GM10266 (cell line): ENCODE results near the gene ADAM8.

Experiments
- DNase-seq: peaks from one replicate; pipeline ENCODE4 v3.0.0; 2012; ENCODE audit errors: extremely low spot score
- TF ChIP-seq, protein P1 (sequence below): IDR thresholded peaks from 2 replicates; pipeline ENCODE4 v1.5.1; 2012; ENCODE audit warnings: mild to moderate bottlenecking, low read depth; ENCODE audit not compliant: control insufficient read depth, insufficient read depth; ENCODE audit errors: missing control alignments

The ADAM8 gene

DNA sequence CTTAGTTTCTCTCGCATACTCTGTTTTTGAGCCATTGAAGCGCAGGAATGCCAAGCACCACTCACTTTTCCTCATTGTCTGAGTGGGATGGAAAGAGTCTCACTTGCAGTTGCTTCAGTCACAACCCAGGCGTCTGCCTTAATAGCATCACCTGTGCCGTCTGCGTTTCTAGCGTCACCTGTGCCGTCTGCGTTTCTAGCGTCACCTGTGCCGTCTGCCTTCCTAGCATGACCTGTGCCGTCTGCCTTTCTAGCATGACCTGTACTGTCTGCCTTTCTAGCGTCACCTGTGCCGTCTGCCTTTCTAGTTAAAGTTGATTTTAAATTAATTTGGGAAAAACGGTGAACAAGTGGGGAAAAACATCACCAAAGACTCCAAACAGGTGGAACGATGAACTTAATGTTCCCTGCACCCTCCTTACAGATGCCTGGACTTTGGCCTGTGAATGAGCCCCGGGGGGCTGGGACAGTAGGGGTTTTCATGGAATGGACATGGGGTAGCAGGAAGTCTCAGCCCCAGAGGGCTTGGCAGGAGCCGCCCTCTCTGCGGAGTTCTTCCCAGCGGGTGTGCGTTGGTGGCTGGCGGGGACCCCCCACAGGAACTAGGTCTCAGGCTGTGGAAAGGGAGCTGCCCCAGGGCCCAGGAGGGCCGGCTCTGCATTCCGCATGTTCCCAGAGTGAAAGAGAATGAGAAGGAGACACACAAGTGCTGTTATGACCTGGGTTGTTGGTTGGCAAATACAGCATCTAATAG, 35.5 kb upstream of the ADAM8 start:
- no peak for DNase-seq
- TF ChIP-seq, protein P1, sequence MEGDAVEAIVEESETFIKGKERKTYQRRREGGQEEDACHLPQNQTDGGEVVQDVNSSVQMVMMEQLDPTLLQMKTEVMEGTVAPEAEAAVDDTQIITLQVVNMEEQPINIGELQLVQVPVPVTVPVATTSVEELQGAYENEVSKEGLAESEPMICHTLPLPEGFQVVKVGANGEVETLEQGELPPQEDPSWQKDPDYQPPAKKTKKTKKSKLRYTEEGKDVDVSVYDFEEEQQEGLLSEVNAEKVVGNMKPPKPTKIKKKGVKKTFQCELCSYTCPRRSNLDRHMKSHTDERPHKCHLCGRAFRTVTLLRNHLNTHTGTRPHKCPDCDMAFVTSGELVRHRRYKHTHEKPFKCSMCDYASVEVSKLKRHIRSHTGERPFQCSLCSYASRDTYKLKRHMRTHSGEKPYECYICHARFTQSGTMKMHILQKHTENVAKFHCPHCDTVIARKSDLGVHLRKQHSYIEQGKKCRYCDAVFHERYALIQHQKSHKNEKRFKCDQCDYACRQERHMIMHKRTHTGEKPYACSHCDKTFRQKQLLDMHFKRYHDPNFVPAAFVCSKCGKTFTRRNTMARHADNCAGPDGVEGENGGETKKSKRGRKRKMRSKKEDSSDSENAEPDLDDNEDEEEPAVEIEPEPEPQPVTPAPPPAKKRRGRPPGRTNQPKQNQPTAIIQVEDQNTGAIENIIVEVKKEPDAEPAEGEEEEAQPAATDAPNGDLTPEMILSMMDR: no peak

DNA sequence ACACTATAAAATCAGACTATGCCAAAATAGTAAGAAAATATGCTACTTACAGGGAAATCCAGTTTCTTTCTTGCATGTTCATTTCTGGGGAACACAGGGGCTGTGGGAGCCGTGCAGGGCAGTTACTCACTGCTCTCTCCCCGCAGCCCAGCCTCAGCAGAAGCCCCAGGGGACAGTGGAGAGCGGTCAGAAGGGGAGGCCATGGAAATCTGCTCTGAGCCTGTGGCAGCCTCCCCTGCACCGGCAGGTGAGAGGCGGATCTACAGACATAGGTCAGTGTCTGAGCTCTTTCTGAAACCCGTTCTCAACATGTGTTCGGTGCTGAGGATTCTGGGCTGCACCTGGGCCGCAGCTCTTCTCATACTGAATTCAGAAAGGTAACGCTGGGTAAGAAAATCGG, 34.9 kb upstream of the ADAM8 start:
- no peak for DNase-seq
- TF ChIP-seq, protein P1: no peak

DNA sequence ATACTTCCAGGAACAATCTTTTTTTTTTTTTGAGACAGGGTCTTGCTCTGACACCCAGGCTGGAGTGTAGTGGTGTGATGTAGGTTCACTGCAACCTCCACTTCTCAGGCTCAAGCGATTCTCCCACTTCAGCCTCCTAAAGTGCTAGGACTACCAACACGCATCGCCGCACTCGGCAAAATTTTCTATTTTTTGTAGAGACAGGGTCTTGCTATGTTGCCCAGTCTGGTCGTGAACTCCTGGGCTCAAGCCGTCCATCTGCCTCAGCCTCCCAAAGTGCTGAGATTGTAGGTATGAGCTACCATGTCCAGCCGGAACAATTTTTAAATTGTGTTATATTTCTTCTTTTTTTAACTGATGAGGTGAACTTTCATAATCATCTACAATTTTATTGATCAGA, 34.1 kb upstream of the ADAM8 start:
- DNase-seq: no peak
- TF ChIP-seq, protein P1: no peak

DNA sequence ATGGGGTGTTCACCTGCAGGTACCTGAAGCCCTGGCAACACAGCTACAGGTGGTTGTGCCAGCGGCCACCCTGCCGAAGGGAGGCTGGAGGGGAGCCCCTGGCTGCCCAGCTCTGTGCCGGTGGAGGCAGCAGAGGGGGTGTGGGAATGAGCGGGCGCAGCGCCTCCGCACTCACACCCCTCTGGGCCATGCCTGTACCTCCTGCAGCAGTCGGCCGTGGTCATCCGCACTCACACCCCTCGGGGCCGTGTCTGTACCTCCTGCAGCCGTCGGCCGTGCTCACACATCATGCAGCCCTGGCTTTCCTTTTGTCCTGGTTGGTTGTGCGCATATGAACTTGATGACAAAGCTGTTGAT, 33.7 kb upstream of the ADAM8 start:
- no peak for DNase-seq
- TF ChIP-seq, protein P1: no peak

DNA sequence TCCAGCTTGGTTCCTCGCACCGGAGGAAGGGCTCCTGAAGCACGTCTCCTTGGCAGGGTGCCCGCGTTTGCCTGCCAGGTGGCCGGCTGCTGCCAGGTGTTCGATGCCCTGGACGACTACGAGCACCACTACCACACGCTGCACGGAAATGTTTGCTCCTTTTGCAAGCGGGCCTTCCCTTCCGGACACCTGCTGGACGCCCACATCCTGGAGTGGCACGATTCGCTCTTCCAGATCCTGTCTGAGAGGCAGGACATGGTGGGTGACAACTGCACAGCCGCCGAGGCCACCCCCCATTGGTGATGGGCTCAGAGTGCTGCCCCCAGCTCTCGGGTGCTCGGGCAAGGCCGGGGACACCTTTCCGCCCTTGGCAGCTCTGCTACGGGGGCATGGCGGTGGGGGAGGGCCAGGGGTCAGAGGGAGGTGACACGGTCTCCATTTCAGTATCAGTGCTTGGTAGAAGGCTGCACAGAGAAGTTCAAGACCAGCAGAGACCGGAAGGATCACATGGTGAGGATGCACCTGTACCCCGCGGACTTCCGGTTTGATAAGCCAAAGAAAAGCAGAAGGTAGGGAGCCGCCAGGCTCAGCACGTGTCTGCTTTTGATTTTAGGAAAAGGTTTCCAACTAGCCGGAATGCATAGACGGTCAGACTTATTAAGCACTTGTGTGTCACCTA, 33.2 kb upstream of the ADAM8 start:
- TF ChIP-seq, protein P1: no peak
- DNase-seq: no peak

DNA sequence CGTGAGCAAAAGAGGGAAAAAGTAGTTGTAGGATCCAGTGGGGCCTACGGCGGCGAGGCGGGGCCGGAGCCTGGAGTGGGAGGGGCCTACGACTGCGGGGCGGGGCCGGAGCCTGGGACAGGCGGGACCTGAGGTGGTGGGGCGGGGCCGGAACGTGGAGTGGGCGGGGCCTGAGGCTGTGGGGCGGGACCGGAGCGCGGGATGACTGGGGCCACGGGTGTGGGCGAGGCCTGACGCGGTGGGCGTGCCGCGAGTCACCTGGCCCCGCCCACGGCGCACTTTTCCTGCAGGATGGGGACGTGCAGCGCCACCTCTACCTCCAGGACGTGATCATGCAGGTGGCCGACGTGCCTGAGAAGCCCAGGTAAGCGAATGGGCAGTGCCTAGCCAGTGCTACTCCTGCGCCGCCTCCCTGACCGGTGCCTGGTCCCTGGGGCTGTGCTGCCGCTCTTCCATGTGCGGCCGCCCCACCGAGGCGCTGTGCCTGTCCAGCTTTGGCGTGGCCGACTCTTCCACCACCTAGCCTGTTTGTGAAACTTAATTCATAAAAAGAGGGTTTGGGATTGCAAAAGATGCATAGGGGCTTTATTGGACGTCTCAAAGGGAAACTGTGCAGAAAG, 32.5 kb upstream of the ADAM8 start:
- peak; percentile 99 for DNase-seq
- TF ChIP-seq, protein P1: no peak
